NCI-H187 treated with DMSO at 0.1 percent for 48 hours (cell line): ENCODE results near the gene DGKD.

Experiments
- DNase-seq: peaks from one replicate; lab custom pipeline; 2025; lab: John Stamatoyannopoulos, UW

DGKD gene

GRCh38 chr2:233446606-233447305 lies 92.5 kb downstream of the DGKD start:
- no peak for DNase-seq

GRCh38 chr2:233447506-233448219 lies 93.4 kb downstream of the DGKD start:
- no peak for DNase-seq

- DNase-seq: no peak
Measured at GRCh38 chr2:233448220-233448559, 93.9 kb downstream of the DGKD start.

- DNase-seq: no peak
Measured at GRCh38 chr2:233448575-233448974, 94.3 kb downstream of the DGKD start.

GRCh38 chr2:233449081-233449901 lies 95.0 kb downstream of the DGKD start:
- no peak for DNase-seq

GRCh38 chr2:233449921-233450863 lies 95.9 kb downstream of the DGKD start:
- DNase-seq: no peak

- no peak for DNase-seq
Measured at GRCh38 chr2:233450864-233451575, 96.7 kb downstream of the DGKD start.

- DNase-seq: no peak
Measured at GRCh38 chr2:233451950-233452349, 97.7 kb downstream of the DGKD start.

GRCh38 chr2:233453111-233453915 lies 99.0 kb downstream of the DGKD start:
- no peak for DNase-seq

- DNase-seq: no peak
Measured at GRCh38 chr2:233453916-233454315, 99.6 kb downstream of the DGKD start.

GRCh38 chr2:233455006-233455405 lies 100.7 kb downstream of the DGKD start:
- DNase-seq: no peak

GRCh38 chr2:233455491-233455890 lies 101.2 kb downstream of the DGKD start:
- no peak for DNase-seq

GRCh38 chr2:233456111-233456510 lies 101.8 kb downstream of the DGKD start:
- no peak for DNase-seq

- DNase-seq: no peak
Measured at GRCh38 chr2:233456934-233457333, 102.6 kb downstream of the DGKD start.

GRCh38 chr2:233457356-233457755 lies 103.1 kb downstream of the DGKD start:
- DNase-seq: no peak

- no peak for DNase-seq
Measured at GRCh38 chr2:233458031-233458610, 103.8 kb downstream of the DGKD start.

- no peak for DNase-seq
Measured at GRCh38 chr2:233458826-233459225, 104.5 kb downstream of the DGKD start.

- no peak for DNase-seq
Measured at GRCh38 chr2:233459426-233459825, 105.1 kb downstream of the DGKD start.

GRCh38 chr2:233460726-233461441 lies 106.6 kb downstream of the DGKD start:
- no peak for DNase-seq
